RWPE1 (cell line): Measurements from ENCODE around the gene LRRC49.
"Not testable (repeated sequence)": the region's sequence is repeated elsewhere in the genome, so short reads cannot be mapped to it uniquely, and the experiment has no call there.

ENCODE experiments used
- CTCF ChIA-PET: fragments of 350-600 bp; sonication (Branson Sonifier 250); formaldehyde crosslinking; extraction: SDS; loops from one replicate; lab custom pipeline; 2021; lab: Yijun Ruan, JAX
- POLR2A ChIA-PET: fragments of 400-600 bp; formaldehyde crosslinking; extraction: SDS; loops from one replicate; lab custom pipeline; 2020; ENCODE audit warnings: antibody characterized with exemption; ENCODE audit not compliant: low non-redundant PET; lab: Yijun Ruan, JAX
- DNase-seq: peaks from one replicate; pipeline ENCODE4 v3.0.0; 2012; ENCODE audit warnings: low spot score
- H3K27ac ChIP-seq: fragments of 450-650 bp; 2 replicates; pipeline ENCODE4 v1.5.1; 2017
- CTCF ChIP-seq: fragments of 450-650 bp; conservative IDR thresholded peaks from 2 replicates; pipeline ENCODE4 v1.5.1; 2017; ENCODE audit warnings: low read depth, mild to moderate bottlenecking

LRRC49 gene

GRCh38 chr15:70998319-70998718 is 105.7 kb downstream of the LRRC49 start:
- no peak for TF ChIP-seq CTCF
- POLR2A ChIA-PET: no interaction called here
- CTCF ChIA-PET: interaction anchor here (0.6 to 0.7 kb wide), 2 partner anchors 40 to 299 kb away, joined by 3 to 4 read pairs; no protein-coding TSS in a partner anchor
- H3K27ac ChIP-seq: no peak overlapping the region
- no peak for DNase-seq

- CTCF ChIA-PET: no interaction called here
- H3K27ac ChIP-seq: no peak overlapping the region
- DNase-seq: no peak
- POLR2A ChIA-PET: no interaction called here
- TF ChIP-seq CTCF: no peak
Measured at GRCh38 chr15:71002316-71002715, 109.7 kb downstream of the LRRC49 start.

GRCh38 chr15:71003319-71003718 is 110.7 kb downstream of the LRRC49 start:
- H3K27ac ChIP-seq: no peak overlapping the region
- DNase-seq: no peak
- ChIA-PET CTCF (no interaction called here), POLR2A (no interaction called here)
- TF ChIP-seq CTCF: no peak

GRCh38 chr15:71004506-71004905 is 111.9 kb downstream of the LRRC49 start:
- CTCF ChIA-PET, DNase-seq, POLR2A ChIA-PET, H3K27ac ChIP-seq: not testable (repeated sequence)

GRCh38 chr15:71005895-71006294 is 113.3 kb downstream of the LRRC49 start:
- CTCF ChIA-PET: interaction anchor here (0.5 kb wide), 1 partner anchor 113 kb away, joined by 3 read pairs; the partner anchor contains the start of gene LRRC49
- no peak overlapping the region for H3K27ac ChIP-seq
- DNase-seq: no peak
- POLR2A ChIA-PET: no interaction called here
- TF ChIP-seq CTCF: no peak

- CTCF ChIA-PET: interaction anchor here (0.7 to 1.0 kb wide), 2 partner anchors 9 to 432 kb away, joined by 3 read pairs; no protein-coding TSS in a partner anchor
- TF ChIP-seq CTCF: no peak
- peak; percentile 1 for DNase-seq
- POLR2A ChIA-PET: no interaction called here
- H3K27ac ChIP-seq: no peak overlapping the region
Measured at GRCh38 chr15:71008250-71008870, 115.7 kb downstream of the LRRC49 start.

GRCh38 chr15:71010472-71010871 is 117.8 kb downstream of the LRRC49 start:
- H3K27ac ChIP-seq: no peak overlapping the region
- ChIA-PET POLR2A (no interaction called here), CTCF (no interaction called here)
- no peak for TF ChIP-seq CTCF
- DNase-seq: no peak
